ENCODE results near the gene MYH7. TPM values are rescaled to one million over a fixed set of nuclear protein-coding genes. Genes with fewer than 3 reads are reported as not detected.

The MYH7 gene
- polyA plus RNA-seq, 2 of the 4 experiments (the other 2 are of a cell fraction) = not detected

- no peak overlapping the region for H3K27ac ChIP-seq
- FAIRE-seq (no peak), ATAC-seq (no peak), DNase-seq (ENCODE audit: low read depth in 1 of 2, low spot score in 1 of 2) (no peak)
- H3K9me3 ChIP-seq = no peaks in the 10 kb centered on the region
- no peak overlapping the region for H3K4me3 ChIP-seq
- no peak overlapping the region for H3K4me2 ChIP-seq
- ChIA-PET POLR2A (no interaction called here), CTCF (no interaction called here)
- TF ChIP-seq JUNB (IDR thresholded peaks at IDR 0.05) (no peak), RARB (CRISPR knock-in tag; IDR thresholded peaks at IDR 0.05) (no peak), HOXB5 (CRISPR knock-in tag; IDR thresholded peaks at IDR 0.05) (no peak), EHF (CRISPR knock-in tag; IDR thresholded peaks at IDR 0.05) (no peak), TP53 (CRISPR knock-in tag; IDR thresholded peaks at IDR 0.05) (no peak), KDM1A (IDR thresholded peaks at IDR 0.05; ENCODE audit: low read depth) (no peak), PHF8 (IDR thresholded peaks at IDR 0.05; ENCODE audit: borderline replicate concordance, low read depth) (no peak), FOXS1 (CRISPR knock-in tag; IDR thresholded peaks at IDR 0.05) (no peak), SMC3 (IDR thresholded peaks at IDR 0.05) (no peak), TFCP2L1 (CRISPR knock-in tag; IDR thresholded peaks at IDR 0.05) (no peak), MAX (IDR thresholded peaks at IDR 0.05) (no peak), CEBPB (IDR thresholded peaks at IDR 0.05) (no peak)
- TF ChIP-seq, protein P1, sequence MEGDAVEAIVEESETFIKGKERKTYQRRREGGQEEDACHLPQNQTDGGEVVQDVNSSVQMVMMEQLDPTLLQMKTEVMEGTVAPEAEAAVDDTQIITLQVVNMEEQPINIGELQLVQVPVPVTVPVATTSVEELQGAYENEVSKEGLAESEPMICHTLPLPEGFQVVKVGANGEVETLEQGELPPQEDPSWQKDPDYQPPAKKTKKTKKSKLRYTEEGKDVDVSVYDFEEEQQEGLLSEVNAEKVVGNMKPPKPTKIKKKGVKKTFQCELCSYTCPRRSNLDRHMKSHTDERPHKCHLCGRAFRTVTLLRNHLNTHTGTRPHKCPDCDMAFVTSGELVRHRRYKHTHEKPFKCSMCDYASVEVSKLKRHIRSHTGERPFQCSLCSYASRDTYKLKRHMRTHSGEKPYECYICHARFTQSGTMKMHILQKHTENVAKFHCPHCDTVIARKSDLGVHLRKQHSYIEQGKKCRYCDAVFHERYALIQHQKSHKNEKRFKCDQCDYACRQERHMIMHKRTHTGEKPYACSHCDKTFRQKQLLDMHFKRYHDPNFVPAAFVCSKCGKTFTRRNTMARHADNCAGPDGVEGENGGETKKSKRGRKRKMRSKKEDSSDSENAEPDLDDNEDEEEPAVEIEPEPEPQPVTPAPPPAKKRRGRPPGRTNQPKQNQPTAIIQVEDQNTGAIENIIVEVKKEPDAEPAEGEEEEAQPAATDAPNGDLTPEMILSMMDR (IDR thresholded peaks at IDR 0.05) = no peak
- 55% methylated on average over 4 of the region's 4 CpGs for WGBS (ENCODE audit: missing lambda C conversion rate)
- H3K4me1 ChIP-seq = no peaks in the 10 kb centered on the region
Measured at GRCh38 chr14:23446291-23446851, 10.9 kb upstream of the MYH7 start.

- no peak overlapping the region for H3K4me3 ChIP-seq
- ATAC-seq (no peak), FAIRE-seq (no peak), DNase-seq (ENCODE audit: low read depth in 1 of 2, low spot score in 1 of 2) (no peak)
- WGBS (ENCODE audit: missing lambda C conversion rate) = 5% methylated on average over 4 of the region's 4 CpGs
- H3K4me1 ChIP-seq = no peaks in the 10 kb centered on the region
- no peak overlapping the region for H3K4me2 ChIP-seq
- no peaks in the 10 kb centered on the region for H3K9me3 ChIP-seq
- H3K27ac ChIP-seq = no peak overlapping the region
- ChIA-PET CTCF (interaction anchor here (1.6 kb wide), 1 partner anchor 21 kb away, joined by 4 read pairs; no protein-coding TSS in a partner anchor), POLR2A (no interaction called here)
- TF ChIP-seq HEYL (CRISPR knock-in tag; IDR thresholded peaks at IDR 0.05) (no peak), MYC (IDR thresholded peaks at IDR 0.05; ENCODE audit: borderline replicate concordance, low read length) (no peak), NPAS2 (CRISPR knock-in tag; IDR thresholded peaks at IDR 0.05; ENCODE audit: borderline replicate concordance) (no peak), NR3C1 (IDR thresholded peaks at IDR 0.05) (no peak), SMC3 (IDR thresholded peaks at IDR 0.05) (no peak), ATOH8 (CRISPR knock-in tag; IDR thresholded peaks at IDR 0.05; ENCODE audit: low read depth) (no peak), CHD2 (IDR thresholded peaks at IDR 0.05; ENCODE audit: low read length, partially characterized antibody) (no peak), GATA3 (IDR thresholded peaks at IDR 0.05; ENCODE audit: borderline replicate concordance) (no peak)
Measured at GRCh38 chr14:23445773-23446172, 10.3 kb upstream of the MYH7 start.

- FAIRE-seq = no peak
- no peak for ATAC-seq
- 0% methylated on average over 1 of the region's 1 CpG for WGBS (ENCODE audit: missing lambda C conversion rate)
- Histone ChIP-seq H3K4me3 (no peak overlapping the region), H3K4me1 (no peaks in the 10 kb centered on the region), H3K27ac (no peak overlapping the region), H3K4me2 (no peak overlapping the region), H3K9me3 (no peaks in the 10 kb centered on the region)
- TF ChIP-seq HOXB5 (CRISPR knock-in tag; IDR thresholded peaks at IDR 0.05) = no peak
- no peak for TF ChIP-seq EHMT2 (IDR thresholded peaks at IDR 0.05; ENCODE audit: low read depth)
- no peak for TF ChIP-seq KDM5A (IDR thresholded peaks at IDR 0.05)
- TF ChIP-seq TP53 (CRISPR knock-in tag; IDR thresholded peaks at IDR 0.05) = no peak
- TF ChIP-seq REST (IDR thresholded peaks at IDR 0.05) = no peak
- no peak for TF ChIP-seq FOXS1 (CRISPR knock-in tag; IDR thresholded peaks at IDR 0.05)
- TF ChIP-seq GATA3 (IDR thresholded peaks at IDR 0.05; ENCODE audit: borderline replicate concordance) = no peak
- ChIA-PET POLR2A (no interaction called here), CTCF (interaction anchor here (1.3 to 2.1 kb wide), 3 partner anchors 12 to 64 kb away, joined by 4 to 7 read pairs (median 4); no protein-coding TSS in a partner anchor)
- DNase-seq (ENCODE audit: low read depth in 1 of 2, low spot score in 1 of 2) = no peak
Measured at GRCh38 chr14:23444314-23444713, 8.9 kb upstream of the MYH7 start.

Data from A549 (cell line).